GM12878 (cell line): ENCODE data around the gene PLOD3. TPM values are rescaled to one million over a fixed set of nuclear protein-coding genes. Genes with fewer than 3 reads are reported as not detected.

Experiments used
- ATAC-seq: fragments of 200-7000 bp; cut with Tn5 transposase; 3 replicates; pipeline ENCODE4 v1.9.1; 2020; ENCODE audit warnings: mild to moderate bottlenecking, moderate library complexity
- BruUV-seq: library from RNA; stranded (reverse); fragments of 400-500 nt; replicated peaks from 2 replicates; lab custom pipeline; 2021; lab: Mats Ljungman, UMichigan
- CTCF ChIA-PET: fragments of 300-600 bp; sonication (Branson Sonifier 250); formaldehyde crosslinking; extraction: SDS; loops from one replicate; lab custom pipeline; 2021; ENCODE audit warnings: inconsistent platforms; lab: Yijun Ruan, JAX
- POLR2A ChIA-PET: fragments of 350-600 bp; formaldehyde crosslinking; extraction: SDS; loops from one replicate; lab custom pipeline; 2021; ENCODE audit warnings: inconsistent platforms; lab: Charles Lee
- RAD21 ChIA-PET: fragments of 300-600 bp; sonication (Branson Sonifier 250); formaldehyde crosslinking; loops from one replicate; lab custom pipeline; 2023; ENCODE audit warnings: antibody characterized with exemption; ENCODE audit not compliant: unreplicated experiment; lab: Charles Lee
- SMC1A ChIA-PET: fragments of 300-600 bp; sonication (Branson Sonifier 250); formaldehyde crosslinking; loops from one replicate; lab custom pipeline; 2023; ENCODE audit not compliant: unreplicated experiment, uncharacterized antibody; lab: Charles Lee
- DNase-seq: peaks from one replicate; pipeline ENCODE4 v3.0.0-alpha.2; 2011; ENCODE audit warnings: low read depth, low spot score
- FAIRE-seq: peaks from 3 replicates; lab custom pipeline; 2011; peaks lifted over from hg19 to GRCh38; lab: Jason Lieb, UNC
- H2AFZ ChIP-seq: 2 replicates; pipeline ENCODE4 v1.6.0; 2011; ENCODE audit warnings: low read depth, low read length, control low read depth; ENCODE audit not compliant: control insufficient read depth
- H3K27ac ChIP-seq: 2 replicates; pipeline ENCODE4 v1.5.1; 2011; ENCODE audit warnings: control low read depth; ENCODE audit not compliant: control insufficient read depth, insufficient read depth
- H3K27me3 ChIP-seq, 2 experiments: replicated peaks in 1 of 2; 2 replicates each; pipeline versions ENCODE4 v1.6.0 to v1.6.1; 2011; ENCODE audit warnings: low read length in 1 of 2; ENCODE audit not compliant: control insufficient read depth in 2 of 2, insufficient read depth in 2 of 2
- H3K36me3 ChIP-seq, 2 experiments: 2 replicates each; pipeline ENCODE4 v1.5.1; 2011; ENCODE audit warnings: low read length in 1 of 2; ENCODE audit not compliant: control insufficient read depth in 2 of 2, insufficient read depth in 2 of 2
- H3K4me1 ChIP-seq: 2 replicates; pipeline ENCODE4 v1.6.1; 2011; ENCODE audit warnings: mild to moderate bottlenecking, low read length, moderate library complexity, mixed read lengths; ENCODE audit not compliant: control insufficient read depth, insufficient read depth
- H3K4me2 ChIP-seq: 2 replicates; pipeline ENCODE4 v1.6.0; 2011; ENCODE audit warnings: control low read depth; ENCODE audit not compliant: control insufficient read depth, insufficient read depth
- H3K4me3 ChIP-seq: fragments of 200-600 bp; sonication (generic); 2 replicates; pipeline ENCODE4 v1.5.1; 2016
- H3K79me2 ChIP-seq: 2 replicates; pipeline ENCODE4 v1.6.0; 2011; ENCODE audit warnings: low read length; ENCODE audit not compliant: control insufficient read depth, insufficient read depth
- H3K9ac ChIP-seq: 2 replicates; pipeline ENCODE4 v1.8.0; 2011; ENCODE audit warnings: low read length, control low read depth, mixed read lengths; ENCODE audit not compliant: control insufficient read depth, insufficient read depth
- H3K9me3 ChIP-seq: replicated peaks from 3 replicates; pipeline ENCODE4 v1.5.1; 2011; ENCODE audit warnings: mild to moderate bottlenecking, low read length; ENCODE audit not compliant: control insufficient read depth, insufficient read depth
- H4K20me1 ChIP-seq: 2 replicates; pipeline ENCODE4 v1.6.0; 2011; ENCODE audit not compliant: control insufficient read depth, insufficient read depth
- TCF7 ChIP-seq: IDR thresholded peaks from 2 replicates; pipeline ENCODE4 v1.6.1; 2014; ENCODE audit warnings: antibody characterized with exemption, borderline replicate concordance
- WGBS: methylation state at CpG from one replicate; pipeline ENCODE4 v1.1.6; 2016; ENCODE audit warnings: low lambda C conversion rate; ENCODE audit not compliant: insufficient replicate concordance, insufficient coverage; ENCODE audit errors: missing lambda C conversion rate; 5-methylcytosine and 5-hydroxymethylcytosine counted together
- in situ Hi-C: fragments of 300-500 bp; cut with MboI; formaldehyde crosslinking; loops from 9 replicates; pipeline ENCODE4 v1.14.3; 2018; ENCODE audit warnings: mixed read lengths
- intact Hi-C: fragments of 100-400 bp; cut with micrococcal nuclease; formaldehyde crosslinking; loops from one replicate; pipeline ENCODE4 v1.14.2; 2022; ENCODE audit not compliant: unreplicated experiment
- polyA plus RNA-seq, 11 experiments: library from polyadenylated mRNA; depleted of rRNA in 4 of 11; unstranded in 6 of 11; stranded (reverse) in 5 of 11; fragments of >200 nt; fragmentation: Nextera tagmentation in 4 of 11; fragmentation: Illumina TruSeq in 1 of 11; extraction: Ambion mirVana in 4 of 11; extraction: Trizol in 1 of 11; gene quantifications; 1 replicate in 1 of 11; 2 replicates in 10 of 11; pipeline versions ENCODE4 v1.2.1 to v1.2.3, GENCODE V29; 2011 to 2016; ENCODE audit warnings: inconsistent platforms in 2 of 11, missing spikeins in 2 of 11, low read depth in 1 of 11
- total RNA-seq, 4 experiments: library from RNA; depleted of rRNA in 3 of 4; stranded (reverse); fragments of >200 nt in 3 of 4; fragmentation: Illumina TruSeq in 1 of 4; extraction: Trizol in 1 of 4; gene quantifications; 2 replicates each; pipeline versions ENCODE4 v1.2.1 to v1.2.3, GENCODE V29; 2013 to 2021
- TF ChIP-seq, protein P1 (sequence below): fragments of 450-650 bp; formaldehyde crosslinking; IDR thresholded peaks from 2 replicates; pipeline ENCODE4 v1.4.0; 2022; ENCODE audit warnings: mild to moderate bottlenecking, moderate library complexity

PLOD3 gene
- total and polyA plus RNA-seq, 10 of the 15 experiments (the other 5 are each of a cell fraction or from before 2014, with no cell fraction given) = 0.53 to 27.8 (median 15.1) TPM

DNA sequence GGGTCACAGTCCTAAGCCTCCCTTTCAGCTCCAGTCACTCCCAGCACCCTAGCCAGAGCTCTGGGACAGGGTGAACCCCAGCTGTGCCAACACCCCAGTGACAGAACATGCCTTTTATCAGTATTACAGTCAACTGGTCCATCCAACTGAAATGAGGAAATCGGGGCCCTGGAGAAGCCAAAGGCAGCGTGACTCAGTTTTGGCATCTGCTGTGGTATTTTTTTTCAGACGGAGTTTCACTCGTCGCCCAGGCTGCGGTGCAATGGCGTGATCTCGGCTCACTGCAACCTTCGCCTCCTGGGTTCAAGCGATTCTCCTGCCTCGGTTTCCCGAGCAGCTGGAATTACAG, 23.6 kb upstream of the PLOD3 start:
- ChIA-PET CTCF (interaction anchor here (5.3 kb wide), 1 partner anchor 97 kb away, joined by 74 read pairs; no protein-coding TSS in a partner anchor), RAD21 (interaction anchor here (0.7 to 0.9 kb wide), 2 partner anchors 50 to 97 kb away, joined by 4 to 5 read pairs; no protein-coding TSS in a partner anchor), POLR2A (no interaction called here), SMC1A (interaction anchor here (1.4 kb wide), 1 partner anchor 23 kb away, joined by 3 read pairs; the partner anchor contains the start of gene ZNHIT1)
- Histone ChIP-seq H3K27ac (no peak overlapping the region), H3K36me3 (peaks cover 7 to 14% of the 10 kb centered on the region in 2 experiments; a peak in 3 of 4 replicates), H3K27me3 (no peaks in the 10 kb centered on the region), H3K9me3 (no peaks in the 10 kb centered on the region), H3K4me2 (no peak overlapping the region), H4K20me1 (no peaks in the 10 kb centered on the region), H3K9ac (no peak overlapping the region), H3K4me3 (no peak overlapping the region), H2AFZ (no peak overlapping the region), H3K4me1 (peaks cover 6% of the 10 kb centered on the region), H3K79me2 (peaks cover 21% of the 10 kb centered on the region)
- ATAC-seq (no peak), FAIRE-seq (no peak), DNase-seq (no peak)
- WGBS = 93% methylated on average over 12 of the region's 12 CpGs
- in situ Hi-C loops = no loop called here
- no peak for TF ChIP-seq TCF7
- TF ChIP-seq, protein P1, sequence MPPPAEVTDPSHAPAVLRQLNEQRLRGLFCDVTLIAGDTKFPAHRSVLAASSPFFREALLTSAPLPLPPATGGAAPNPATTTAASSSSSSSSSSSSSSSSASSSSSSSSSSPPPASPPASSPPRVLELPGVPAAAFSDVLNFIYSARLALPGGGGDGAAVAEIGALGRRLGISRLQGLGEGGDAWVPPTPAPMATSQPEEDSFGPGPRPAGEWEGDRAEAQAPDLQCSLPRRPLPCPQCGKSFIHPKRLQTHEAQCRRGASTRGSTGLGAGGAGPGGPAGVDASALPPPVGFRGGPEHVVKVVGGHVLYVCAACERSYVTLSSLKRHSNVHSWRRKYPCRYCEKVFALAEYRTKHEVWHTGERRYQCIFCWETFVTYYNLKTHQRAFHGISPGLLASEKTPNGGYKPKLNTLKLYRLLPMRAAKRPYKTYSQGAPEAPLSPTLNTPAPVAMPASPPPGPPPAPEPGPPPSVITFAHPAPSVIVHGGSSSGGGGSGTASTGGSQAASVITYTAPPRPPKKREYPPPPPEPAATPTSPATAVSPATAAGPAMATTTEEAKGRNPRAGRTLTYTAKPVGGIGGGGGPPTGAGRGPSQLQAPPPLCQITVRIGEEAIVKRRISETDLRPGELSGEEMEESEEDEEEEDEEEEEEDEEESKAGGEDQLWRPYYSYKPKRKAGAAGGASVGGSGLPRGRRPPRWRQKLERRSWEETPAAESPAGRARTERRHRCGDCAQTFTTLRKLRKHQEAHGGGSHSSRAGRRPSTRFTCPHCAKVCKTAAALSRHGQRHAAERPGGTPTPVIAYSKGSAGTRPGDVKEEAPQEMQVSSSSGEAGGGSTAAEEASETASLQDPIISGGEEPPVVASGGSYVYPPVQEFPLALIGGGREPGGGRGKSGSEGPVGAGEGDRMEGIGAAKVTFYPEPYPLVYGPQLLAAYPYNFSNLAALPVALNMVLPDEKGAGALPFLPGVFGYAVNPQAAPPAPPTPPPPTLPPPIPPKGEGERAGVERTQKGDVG (CRISPR knock-in tag) = no peak
- intact Hi-C loops = no loop called here
- no TSS peak for BruUV-seq
